Middle frontal gyrus (tissue), 1 donor: Measurements from ENCODE around the gene MYO9A.

Experiments
- DNase-seq: peaks from one replicate; pipeline ENCODE4 v3.0.0-alpha.2; 2015; ENCODE audit warnings: low spot score; ENCODE audit errors: extremely low spot score

The MYO9A gene

GRCh38 chr15:71785996-71786395 is 332.0 kb downstream of the MYO9A start:
- no peak for DNase-seq

- DNase-seq, result no peak
Observed at GRCh38 chr15:71784719-71785118, 333.2 kb downstream of the MYO9A start.

- DNase-seq, result no peak
Observed at GRCh38 chr15:71782422-71783165, 335.4 kb downstream of the MYO9A start.

- DNase-seq, result no peak
Observed at GRCh38 chr15:71781965-71782265, 336.0 kb downstream of the MYO9A start.

GRCh38 chr15:71781179-71781964 is 336.6 kb downstream of the MYO9A start:
- DNase-seq, result no peak

- DNase-seq, result no peak
Observed at GRCh38 chr15:71780115-71780976, 337.6 kb downstream of the MYO9A start.

- no peak for DNase-seq
Observed at GRCh38 chr15:71779073-71779797, 338.7 kb downstream of the MYO9A start.

GRCh38 chr15:71777216-71777943 is 340.6 kb downstream of the MYO9A start:
- no peak for DNase-seq

GRCh38 chr15:71776304-71776703 is 341.6 kb downstream of the MYO9A start:
- DNase-seq, result no peak

GRCh38 chr15:71775856-71776255 is 342.1 kb downstream of the MYO9A start:
- no peak for DNase-seq

- no peak for DNase-seq
Observed at GRCh38 chr15:71773206-71773859, 344.6 kb downstream of the MYO9A start.
